Measurements from ENCODE around the gene MGP.

DNA sequence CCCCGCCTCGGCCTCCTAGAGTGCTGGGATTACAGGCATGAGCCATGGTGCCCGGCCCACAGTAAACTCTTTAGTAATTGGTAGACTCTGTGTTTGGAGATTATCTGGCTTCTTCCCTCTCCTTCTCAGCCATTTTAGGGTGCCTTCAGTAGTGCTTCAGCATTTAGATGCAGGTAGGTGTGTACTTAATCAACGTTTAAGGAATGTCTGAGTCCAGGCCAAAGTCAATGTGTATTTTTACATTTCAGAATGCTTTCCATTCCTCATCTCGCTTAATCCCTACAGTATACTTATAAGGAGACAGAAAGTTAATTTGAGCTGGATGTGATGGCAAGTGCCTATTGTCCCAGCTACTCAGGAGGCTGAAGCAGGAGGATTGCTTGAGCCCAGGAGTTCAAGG is 20.5 kb upstream of the MGP start:
- TF ChIP-seq, protein P1, sequence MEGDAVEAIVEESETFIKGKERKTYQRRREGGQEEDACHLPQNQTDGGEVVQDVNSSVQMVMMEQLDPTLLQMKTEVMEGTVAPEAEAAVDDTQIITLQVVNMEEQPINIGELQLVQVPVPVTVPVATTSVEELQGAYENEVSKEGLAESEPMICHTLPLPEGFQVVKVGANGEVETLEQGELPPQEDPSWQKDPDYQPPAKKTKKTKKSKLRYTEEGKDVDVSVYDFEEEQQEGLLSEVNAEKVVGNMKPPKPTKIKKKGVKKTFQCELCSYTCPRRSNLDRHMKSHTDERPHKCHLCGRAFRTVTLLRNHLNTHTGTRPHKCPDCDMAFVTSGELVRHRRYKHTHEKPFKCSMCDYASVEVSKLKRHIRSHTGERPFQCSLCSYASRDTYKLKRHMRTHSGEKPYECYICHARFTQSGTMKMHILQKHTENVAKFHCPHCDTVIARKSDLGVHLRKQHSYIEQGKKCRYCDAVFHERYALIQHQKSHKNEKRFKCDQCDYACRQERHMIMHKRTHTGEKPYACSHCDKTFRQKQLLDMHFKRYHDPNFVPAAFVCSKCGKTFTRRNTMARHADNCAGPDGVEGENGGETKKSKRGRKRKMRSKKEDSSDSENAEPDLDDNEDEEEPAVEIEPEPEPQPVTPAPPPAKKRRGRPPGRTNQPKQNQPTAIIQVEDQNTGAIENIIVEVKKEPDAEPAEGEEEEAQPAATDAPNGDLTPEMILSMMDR (IDR thresholded peaks at IDR 0.05; ENCODE audit: low read length): no peak
- TF ChIP-seq EZH2phosphoT487 (IDR thresholded peaks at IDR 0.05; ENCODE audit: low read length) (no peak), EZH2 (optimal IDR thresholded peaks at IDR 0.05; ENCODE audit: low read depth, low read length) (no peak)
